H9 (cell line): ENCODE results near the gene FAM117A. TPM values are rescaled to one million over a fixed set of nuclear protein-coding genes. Genes with fewer than 3 reads are reported as not detected.

ENCODE experiments used
- DNase-seq: peaks from one replicate; pipeline ENCODE4 v3.0.0-alpha.2; 2017
- H2AFZ ChIP-seq: one replicate; pipeline ENCODE4 v1.6.1; 2013; ENCODE audit warnings: mild to moderate bottlenecking, low read length, control low read depth, moderate library complexity
- H2AK5ac ChIP-seq: 2 replicates; pipeline ENCODE4 v1.6.1; 2013; ENCODE audit warnings: low read length, control low read depth, mixed read lengths; ENCODE audit not compliant: insufficient read length
- H2BK120ac ChIP-seq: one replicate; pipeline ENCODE4 v1.6.1; 2013; ENCODE audit warnings: low read depth, mild to moderate bottlenecking, low read length, control low read depth, inconsistent platforms; ENCODE audit not compliant: poor library complexity, severe bottlenecking
- H2BK12ac ChIP-seq: 2 replicates; pipeline ENCODE4 v1.6.1; 2013; ENCODE audit warnings: low read length, control low read depth, mixed read lengths, low read depth; ENCODE audit not compliant: insufficient read length
- H2BK15ac ChIP-seq: 2 replicates; pipeline ENCODE4 v1.6.1; 2013; ENCODE audit warnings: low read depth, low read length, control low read depth
- H2BK20ac ChIP-seq: one replicate; pipeline ENCODE4 v1.6.1; 2013; ENCODE audit warnings: low read depth, mild to moderate bottlenecking, low read length, control low read depth, inconsistent platforms; ENCODE audit not compliant: poor library complexity, severe bottlenecking
- H2BK5ac ChIP-seq: 2 replicates; pipeline ENCODE4 v1.6.1; 2013; ENCODE audit warnings: low read length, control low read depth, mixed read lengths; ENCODE audit not compliant: insufficient read length
- H3K14ac ChIP-seq: 2 replicates; pipeline ENCODE4 v1.6.1; 2013; ENCODE audit warnings: low read length, control low read depth; ENCODE audit not compliant: insufficient read depth
- H3K18ac ChIP-seq: 2 replicates; pipeline ENCODE4 v1.6.1; 2013; ENCODE audit warnings: low read depth, mild to moderate bottlenecking, mixed read lengths, low read length, control low read depth; ENCODE audit not compliant: insufficient read length
- H3K23ac ChIP-seq: 2 replicates; pipeline ENCODE4 v1.6.1; 2013; ENCODE audit warnings: low read length, control low read depth, mixed read lengths, low read depth; ENCODE audit not compliant: insufficient read length
- H3K23me2 ChIP-seq: 2 replicates; pipeline ENCODE4 v1.6.1; 2013; ENCODE audit warnings: low read depth, mild to moderate bottlenecking, mixed read lengths, low read length, control low read depth; ENCODE audit not compliant: insufficient read length, poor library complexity, severe bottlenecking
- H3K27ac ChIP-seq: 2 replicates; pipeline ENCODE4 v1.5.1; 2013; ENCODE audit warnings: low read length, control low read depth, mixed read lengths, low read depth; ENCODE audit not compliant: insufficient read length
- H3K27me3 ChIP-seq: 2 replicates; pipeline ENCODE4 v1.6.1; 2013; ENCODE audit warnings: low read length, control low read depth, inconsistent platforms; ENCODE audit not compliant: insufficient read depth
- H3K4ac ChIP-seq: 2 replicates; pipeline ENCODE4 v1.6.1; 2013; ENCODE audit warnings: low read depth, mild to moderate bottlenecking, control low read depth, inconsistent platforms, low read length, moderate library complexity
- H3K4me1 ChIP-seq: 2 replicates; pipeline ENCODE4 v1.6.1; 2013; ENCODE audit warnings: low read length, control low read depth, inconsistent platforms; ENCODE audit not compliant: insufficient read depth
- H3K4me2 ChIP-seq: 2 replicates; pipeline ENCODE4 v1.6.1; 2013; ENCODE audit warnings: low read length, control low read depth, mixed read lengths; ENCODE audit not compliant: insufficient read length, insufficient read depth
- H3K56ac ChIP-seq: 2 replicates; pipeline ENCODE4 v1.6.1; 2013; ENCODE audit warnings: low read depth, mild to moderate bottlenecking, mixed read lengths, low read length, control low read depth; ENCODE audit not compliant: insufficient read length
- H3K79me1 ChIP-seq: 2 replicates; pipeline ENCODE4 v1.6.1; 2013; ENCODE audit warnings: low read depth, mild to moderate bottlenecking, moderate library complexity, low read length, control low read depth, inconsistent platforms; ENCODE audit not compliant: insufficient read depth, poor library complexity, severe bottlenecking
- H3K79me2 ChIP-seq: 2 replicates; pipeline ENCODE4 v1.6.1; 2013; ENCODE audit warnings: low read length, control low read depth, inconsistent platforms; ENCODE audit not compliant: insufficient read depth
- H3K9ac ChIP-seq: 2 replicates; pipeline ENCODE4 v1.6.1; 2013; ENCODE audit warnings: low read length, control low read depth, mixed read lengths; ENCODE audit not compliant: insufficient read length; ENCODE audit errors: extremely low read depth
- H3K9me3 ChIP-seq: one replicate; pipeline ENCODE4 v1.6.1; 2013; ENCODE audit warnings: low read depth, low read length, inconsistent platforms; ENCODE audit not compliant: control insufficient read depth
- H3T11ph ChIP-seq: one replicate; pipeline ENCODE4 v1.6.1; 2013; ENCODE audit warnings: mild to moderate bottlenecking, low read length, control low read depth, inconsistent platforms
- H4K20me1 ChIP-seq: one replicate; pipeline ENCODE4 v1.6.1; 2013; ENCODE audit not compliant: control insufficient read depth, insufficient read length, insufficient read depth
- H4K5ac ChIP-seq: 2 replicates; pipeline ENCODE4 v1.6.1; 2013; ENCODE audit warnings: low read depth, mild to moderate bottlenecking, mixed read lengths, low read length, control low read depth; ENCODE audit not compliant: insufficient read length
- H4K8ac ChIP-seq: replicated peaks from 2 replicates; pipeline ENCODE4 v1.6.1; 2013; ENCODE audit warnings: low read length, control low read depth, mixed read lengths, low read depth; ENCODE audit not compliant: insufficient read length
- H4K91ac ChIP-seq: 2 replicates; pipeline ENCODE4 v1.6.1; 2013; ENCODE audit warnings: low read depth, mild to moderate bottlenecking, moderate library complexity, mixed read lengths, low read length, control low read depth; ENCODE audit not compliant: insufficient read length
- H3K27ac Mint-ChIP-seq, 3 experiments: 2 replicates in 2 of 3; 3 replicates in 1 of 3; pipeline ENCODE4 v1.8.0; 2020 to 2021; ENCODE audit warnings: mixed read lengths in 3 of 3, mild to moderate bottlenecking in 1 of 3, moderate library complexity in 1 of 3
- H3K27me3 Mint-ChIP-seq: 2 replicates; pipeline ENCODE4 v1.8.0; 2021; ENCODE audit warnings: low read depth, mild to moderate bottlenecking, moderate library complexity, mixed read lengths
- H3K36me3 Mint-ChIP-seq, 3 experiments: 2 replicates in 2 of 3; 3 replicates in 1 of 3; pipeline ENCODE4 v1.8.0; 2020 to 2021; ENCODE audit warnings: low read depth in 3 of 3, mixed read lengths in 3 of 3; ENCODE audit not compliant: insufficient read depth in 1 of 3
- H3K4me1 Mint-ChIP-seq, 2 experiments: 2 replicates each; pipeline ENCODE4 v1.8.0; 2020; ENCODE audit warnings: mixed read lengths in 2 of 2
- H3K4me3 Mint-ChIP-seq, 2 experiments: 2 replicates in 1 of 2; 3 replicates in 1 of 2; pipeline ENCODE4 v1.8.0; 2020 to 2021; ENCODE audit warnings: mild to moderate bottlenecking in 2 of 2, mixed read lengths in 2 of 2, moderate library complexity in 1 of 2
- H3K9me3 Mint-ChIP-seq, 2 experiments: 2 replicates in 1 of 2; 3 replicates in 1 of 2; pipeline ENCODE4 v1.8.0; 2020; ENCODE audit warnings: mild to moderate bottlenecking in 2 of 2, mixed read lengths in 2 of 2, moderate library complexity in 1 of 2
- WGBS: extraction: QIAGEN DNeasy Blood & Tissue Kit; methylation state at CpG from one replicate; pipeline ENCODE4 v1.1.7; 2013; ENCODE audit warnings: missing lambda C conversion rate, low lambda C conversion rate, mixed read lengths; ENCODE audit not compliant: insufficient read length; ENCODE audit errors: extremely low coverage; 5-methylcytosine and 5-hydroxymethylcytosine counted together
- total RNA-seq: library from RNA; stranded (reverse); gene quantifications from 2 replicates; pipeline ENCODE4 v1.2.1, GENCODE V29; 2021
- TF ChIP-seq, protein P1 (sequence below): fragments of 200-600 bp; sonication (generic); conservative IDR thresholded peaks from 3 replicates; pipeline ENCODE4 v1.8.0; 2021; ENCODE audit warnings: antibody characterized with exemption, mild to moderate bottlenecking

FAM117A gene
- total RNA-seq, 1 experiment from 2014 or later: 21.1 TPM

GRCh38 chr17:49776551-49777300 is 12.8 kb upstream of the FAM117A start:
- Histone ChIP-seq H3K56ac (no peak overlapping the region), H3K14ac (no peak overlapping the region), H2BK20ac (no peak overlapping the region), H3K23ac (no peak overlapping the region), H3K79me1 (no peaks in the 10 kb centered on the region), H3K4me1 (no peaks in the 10 kb centered on the region; the same call in 1 of the 2 replicates), H3K23me2 (no peaks in the 10 kb centered on the region), H3K27me3 (no peaks in the 10 kb centered on the region), H3K4ac (no peak overlapping the region), H4K8ac (no peak overlapping the region), H4K5ac (no peak overlapping the region), H4K20me1 (no peaks in the 10 kb centered on the region), H3K79me2 (no peaks in the 10 kb centered on the region), H2BK15ac (no peak overlapping the region), H3K18ac (no peak overlapping the region), H3K27ac (no peak overlapping the region), H3K9me3 (no peaks in the 10 kb centered on the region), H3K9ac (no peak overlapping the region), H2AK5ac (no peak overlapping the region), H3T11ph (no peak overlapping the region), H3K4me2 (no peak overlapping the region), H2AFZ (no peak overlapping the region), H2BK5ac (no peak overlapping the region), H4K91ac (no peak overlapping the region), H2BK120ac (no peak overlapping the region), H2BK12ac (no peak overlapping the region)
- peaks cover 3 to 6% of the 10 kb centered on the region in 2 experiments; a peak in 3 of 4 replicates for H3K4me1 Mint-ChIP-seq
- H3K9me3 Mint-ChIP-seq: no peaks in the 10 kb centered on the region
- no CpG with 5 or more reads among the region's 8 CpGs for WGBS
- TF ChIP-seq, protein P1, sequence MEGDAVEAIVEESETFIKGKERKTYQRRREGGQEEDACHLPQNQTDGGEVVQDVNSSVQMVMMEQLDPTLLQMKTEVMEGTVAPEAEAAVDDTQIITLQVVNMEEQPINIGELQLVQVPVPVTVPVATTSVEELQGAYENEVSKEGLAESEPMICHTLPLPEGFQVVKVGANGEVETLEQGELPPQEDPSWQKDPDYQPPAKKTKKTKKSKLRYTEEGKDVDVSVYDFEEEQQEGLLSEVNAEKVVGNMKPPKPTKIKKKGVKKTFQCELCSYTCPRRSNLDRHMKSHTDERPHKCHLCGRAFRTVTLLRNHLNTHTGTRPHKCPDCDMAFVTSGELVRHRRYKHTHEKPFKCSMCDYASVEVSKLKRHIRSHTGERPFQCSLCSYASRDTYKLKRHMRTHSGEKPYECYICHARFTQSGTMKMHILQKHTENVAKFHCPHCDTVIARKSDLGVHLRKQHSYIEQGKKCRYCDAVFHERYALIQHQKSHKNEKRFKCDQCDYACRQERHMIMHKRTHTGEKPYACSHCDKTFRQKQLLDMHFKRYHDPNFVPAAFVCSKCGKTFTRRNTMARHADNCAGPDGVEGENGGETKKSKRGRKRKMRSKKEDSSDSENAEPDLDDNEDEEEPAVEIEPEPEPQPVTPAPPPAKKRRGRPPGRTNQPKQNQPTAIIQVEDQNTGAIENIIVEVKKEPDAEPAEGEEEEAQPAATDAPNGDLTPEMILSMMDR: no peak
- no peak for DNase-seq
- no peak overlapping the region for H3K27ac Mint-ChIP-seq
- peaks cover 2% of the 10 kb centered on the region; the same call in 1 of the 2 replicates for H3K27me3 Mint-ChIP-seq
- no peaks in the 10 kb centered on the region for H3K36me3 Mint-ChIP-seq
- H3K4me3 Mint-ChIP-seq: no peak overlapping the region
